Spleen (tissue), 7 donors: Measurements from ENCODE around the gene PGAM1.

ENCODE experiments used
- POLR2A ChIP-seq, 3 donors: fragments of 450-650 bp; IDR thresholded peaks; one replicate each; pipeline ENCODE4 v1.5.1; 2017; ENCODE audit warnings: antibody characterized with exemption in 3 of 3, mild to moderate bottlenecking in 1 of 3
- TF ChIP-seq, protein P1 (sequence below), 11 experiments: fragments of 200-600 bp in 7 of 11; fragments of 450-650 bp in 4 of 11; sonication (generic) in 4 of 11; IDR thresholded peaks in 8 of 11; conservative IDR thresholded peaks in 3 of 11; 1 replicate in 7 of 11; 2 replicates in 4 of 11; pipeline versions ENCODE4 v1.4.0 to v1.8.0; 2016 to 2021; ENCODE audit warnings: antibody characterized with exemption in 11 of 11, inconsistent platforms in 4 of 11, mild to moderate bottlenecking in 1 of 11
- donor health status: DM: no; HTN: no; CAD: no; lungs with moderate emphysema.
- donor health status: DM: no; HTN: no; CAD: no.
- donor health status: DM: no; HTN: no; CAD: no.

DNA sequence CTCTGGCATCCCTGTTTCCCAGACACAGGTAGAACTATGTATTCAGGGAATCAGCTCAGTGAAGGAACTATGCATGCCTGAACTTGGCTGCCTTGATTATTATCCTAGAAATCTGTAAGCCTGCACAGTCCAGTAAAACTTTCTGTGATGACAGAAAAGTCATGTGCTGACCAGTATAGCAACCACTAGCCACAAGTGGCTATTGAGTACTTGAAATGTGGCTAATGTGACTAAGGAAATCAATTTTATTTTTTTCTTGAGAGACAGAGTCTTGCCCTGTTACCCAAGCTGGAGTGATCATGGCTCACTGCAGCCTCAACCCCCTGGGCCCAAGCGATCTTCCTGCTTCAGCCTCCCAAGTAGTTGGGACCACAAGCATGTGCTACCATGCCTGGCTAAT is 16.3 kb downstream of the PGAM1 start:
- TF ChIP-seq, protein P1, sequence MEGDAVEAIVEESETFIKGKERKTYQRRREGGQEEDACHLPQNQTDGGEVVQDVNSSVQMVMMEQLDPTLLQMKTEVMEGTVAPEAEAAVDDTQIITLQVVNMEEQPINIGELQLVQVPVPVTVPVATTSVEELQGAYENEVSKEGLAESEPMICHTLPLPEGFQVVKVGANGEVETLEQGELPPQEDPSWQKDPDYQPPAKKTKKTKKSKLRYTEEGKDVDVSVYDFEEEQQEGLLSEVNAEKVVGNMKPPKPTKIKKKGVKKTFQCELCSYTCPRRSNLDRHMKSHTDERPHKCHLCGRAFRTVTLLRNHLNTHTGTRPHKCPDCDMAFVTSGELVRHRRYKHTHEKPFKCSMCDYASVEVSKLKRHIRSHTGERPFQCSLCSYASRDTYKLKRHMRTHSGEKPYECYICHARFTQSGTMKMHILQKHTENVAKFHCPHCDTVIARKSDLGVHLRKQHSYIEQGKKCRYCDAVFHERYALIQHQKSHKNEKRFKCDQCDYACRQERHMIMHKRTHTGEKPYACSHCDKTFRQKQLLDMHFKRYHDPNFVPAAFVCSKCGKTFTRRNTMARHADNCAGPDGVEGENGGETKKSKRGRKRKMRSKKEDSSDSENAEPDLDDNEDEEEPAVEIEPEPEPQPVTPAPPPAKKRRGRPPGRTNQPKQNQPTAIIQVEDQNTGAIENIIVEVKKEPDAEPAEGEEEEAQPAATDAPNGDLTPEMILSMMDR (IDR thresholded peaks at IDR 0.05 in 8 of 11, conservative IDR thresholded peaks at IDR 0.05 in 3 of 11) = no peak
- TF ChIP-seq POLR2A (IDR thresholded peaks at IDR 0.05) = no peak
